ENCODE measurements around the gene ZNF497. TPM values are rescaled to one million over a fixed set of nuclear protein-coding genes. Genes with fewer than 3 reads are reported as not detected.
A peak's percentile ranks its signal among the peaks of the same experiment; 100 is the strongest.

Gene ZNF497
- total and polyA plus RNA-seq, 10 of the 15 experiments (the other 5 are each of a cell fraction or from before 2014, with no cell fraction given): 0.09 to 0.82 (median 0.28) TPM

GRCh38 chr19:58380662-58381459 is 18.3 kb upstream of the ZNF497 start, which contains the start of gene ZNF837 (continued):
- TF ChIP-seq E4F1 (IDR thresholded peaks at IDR 0.05; ENCODE audit: borderline replicate concordance, partially characterized antibody) (peak; percentile 89), RAD21 (IDR thresholded peaks at IDR 0.05; ENCODE audit: insufficient read depth, low read depth, low read length) (no peak), E2F4 (IDR thresholded peaks at IDR 0.05; ENCODE audit: low read depth, low read length) (0 out of 2 replicates have a peak, but pooled peaks have one; percentile 25), EZH2 (IDR thresholded peaks at IDR 0.05; ENCODE audit: borderline replicate concordance, control insufficient read depth, low read depth, low read length) (no peak), JUND (IDR thresholded peaks at IDR 0.05; ENCODE audit: low read depth, low read length) (0 out of 2 replicates have a peak, but pooled peaks have one; percentile 25), IKZF2 (IDR thresholded peaks at IDR 0.05) (peak in 1 of 2 experiments; percentile 14; a peak in 3 of 4 replicates), SIN3A (IDR thresholded peaks at IDR 0.05; ENCODE audit: low read depth, low read length) (peak; percentile 58; the same call in 1 of the 2 replicates), NR2C1 (IDR thresholded peaks at IDR 0.05) (peak; percentile 90), MEF2B (IDR thresholded peaks at IDR 0.05; ENCODE audit: partially characterized antibody, poor library complexity, severe bottlenecking) (peak; percentile 56), GABPA (IDR thresholded peaks at IDR 0.05; ENCODE audit: low read depth) (peak; percentile 98), PML (IDR thresholded peaks at IDR 0.05; ENCODE audit: low read length) (peak; percentile 86), ZNF217 (IDR thresholded peaks at IDR 0.05) (0 out of 2 replicates have a peak, but pooled peaks have one; percentile 20), LARP7 (IDR thresholded peaks at IDR 0.05) (peak; percentile 100), RBBP5 (conservative IDR thresholded peaks at IDR 0.05) (no peak), NFXL1 (IDR thresholded peaks at IDR 0.05; ENCODE audit: borderline replicate concordance) (no peak), PAX8 (IDR thresholded peaks at IDR 0.05) (no peak), FOS (IDR thresholded peaks at IDR 0.05; ENCODE audit: borderline replicate concordance, extremely low read depth, insufficient read length) (peak; percentile 59), CHD4 (IDR thresholded peaks at IDR 0.05) (no peak), POLR2AphosphoS5 (IDR thresholded peaks at IDR 0.05; ENCODE audit: low read length) (peak; percentile 90), BACH1 (IDR thresholded peaks at IDR 0.05; ENCODE audit: borderline replicate concordance) (peak; percentile 94)
- TF ChIP-seq, protein P1, sequence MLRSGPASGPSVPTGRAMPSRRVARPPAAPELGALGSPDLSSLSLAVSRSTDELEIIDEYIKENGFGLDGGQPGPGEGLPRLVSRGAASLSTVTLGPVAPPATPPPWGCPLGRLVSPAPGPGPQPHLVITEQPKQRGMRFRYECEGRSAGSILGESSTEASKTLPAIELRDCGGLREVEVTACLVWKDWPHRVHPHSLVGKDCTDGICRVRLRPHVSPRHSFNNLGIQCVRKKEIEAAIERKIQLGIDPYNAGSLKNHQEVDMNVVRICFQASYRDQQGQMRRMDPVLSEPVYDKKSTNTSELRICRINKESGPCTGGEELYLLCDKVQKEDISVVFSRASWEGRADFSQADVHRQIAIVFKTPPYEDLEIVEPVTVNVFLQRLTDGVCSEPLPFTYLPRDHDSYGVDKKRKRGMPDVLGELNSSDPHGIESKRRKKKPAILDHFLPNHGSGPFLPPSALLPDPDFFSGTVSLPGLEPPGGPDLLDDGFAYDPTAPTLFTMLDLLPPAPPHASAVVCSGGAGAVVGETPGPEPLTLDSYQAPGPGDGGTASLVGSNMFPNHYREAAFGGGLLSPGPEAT (IDR thresholded peaks at IDR 0.05; ENCODE audit: low read depth): peak; percentile 72
- TF ChIP-seq, protein P2, sequence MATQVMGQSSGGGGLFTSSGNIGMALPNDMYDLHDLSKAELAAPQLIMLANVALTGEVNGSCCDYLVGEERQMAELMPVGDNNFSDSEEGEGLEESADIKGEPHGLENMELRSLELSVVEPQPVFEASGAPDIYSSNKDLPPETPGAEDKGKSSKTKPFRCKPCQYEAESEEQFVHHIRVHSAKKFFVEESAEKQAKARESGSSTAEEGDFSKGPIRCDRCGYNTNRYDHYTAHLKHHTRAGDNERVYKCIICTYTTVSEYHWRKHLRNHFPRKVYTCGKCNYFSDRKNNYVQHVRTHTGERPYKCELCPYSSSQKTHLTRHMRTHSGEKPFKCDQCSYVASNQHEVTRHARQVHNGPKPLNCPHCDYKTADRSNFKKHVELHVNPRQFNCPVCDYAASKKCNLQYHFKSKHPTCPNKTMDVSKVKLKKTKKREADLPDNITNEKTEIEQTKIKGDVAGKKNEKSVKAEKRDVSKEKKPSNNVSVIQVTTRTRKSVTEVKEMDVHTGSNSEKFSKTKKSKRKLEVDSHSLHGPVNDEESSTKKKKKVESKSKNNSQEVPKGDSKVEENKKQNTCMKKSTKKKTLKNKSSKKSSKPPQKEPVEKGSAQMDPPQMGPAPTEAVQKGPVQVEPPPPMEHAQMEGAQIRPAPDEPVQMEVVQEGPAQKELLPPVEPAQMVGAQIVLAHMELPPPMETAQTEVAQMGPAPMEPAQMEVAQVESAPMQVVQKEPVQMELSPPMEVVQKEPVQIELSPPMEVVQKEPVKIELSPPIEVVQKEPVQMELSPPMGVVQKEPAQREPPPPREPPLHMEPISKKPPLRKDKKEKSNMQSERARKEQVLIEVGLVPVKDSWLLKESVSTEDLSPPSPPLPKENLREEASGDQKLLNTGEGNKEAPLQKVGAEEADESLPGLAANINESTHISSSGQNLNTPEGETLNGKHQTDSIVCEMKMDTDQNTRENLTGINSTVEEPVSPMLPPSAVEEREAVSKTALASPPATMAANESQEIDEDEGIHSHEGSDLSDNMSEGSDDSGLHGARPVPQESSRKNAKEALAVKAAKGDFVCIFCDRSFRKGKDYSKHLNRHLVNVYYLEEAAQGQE (IDR thresholded peaks at IDR 0.05; ENCODE audit: low read depth, low read length): no peak

Measured in GM12878 (cell line).